ENCODE results near the gene GIPC2. TPM values are rescaled to one million over a fixed set of nuclear protein-coding genes. Genes with fewer than 3 reads are reported as not detected.

Gene GIPC2
- total and polyA plus RNA-seq, 8 donors, result 6.3 to 22.1 (median 12.9) TPM

DNA sequence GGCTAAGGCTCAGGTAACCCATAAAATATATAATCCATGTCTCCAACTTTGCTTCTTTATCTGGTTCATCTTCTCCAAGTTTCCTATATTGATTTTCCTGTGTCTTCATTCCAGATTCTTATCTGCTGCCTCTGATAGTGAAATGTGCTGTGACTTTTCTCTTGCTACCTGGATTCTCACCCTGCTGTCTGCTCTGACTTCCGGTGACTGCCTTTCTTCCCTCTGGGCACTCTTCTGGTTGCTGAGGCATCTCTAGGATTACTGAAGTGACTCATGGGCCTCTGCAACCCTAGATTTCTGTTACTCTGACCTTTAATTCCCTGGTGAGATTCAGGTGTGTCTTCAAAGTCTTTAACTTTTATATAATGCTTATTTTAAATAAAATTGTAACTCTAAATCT is 46.9 kb downstream of the GIPC2 start:
- no peaks in the 10 kb centered on the region for H3K27me3 ChIP-seq
- FAIRE-seq (no peak), ATAC-seq (no peak), DNase-seq (no peak)
- H3K4me1 ChIP-seq, result no peaks in the 10 kb centered on the region
- H3K36me3 ChIP-seq, result no peaks in the 10 kb centered on the region
- intact Hi-C loops (cut with DNase I), result no loop called here
- no peaks in the 10 kb centered on the region for H3K9me3 ChIP-seq
- 89 to 100% methylated on average over 1 of the region's 1 CpG for WGBS, 2 donors
- no peak overlapping the region for H3K27ac ChIP-seq
- no peak overlapping the region for H3K4me3 ChIP-seq
- TF ChIP-seq, protein P1, sequence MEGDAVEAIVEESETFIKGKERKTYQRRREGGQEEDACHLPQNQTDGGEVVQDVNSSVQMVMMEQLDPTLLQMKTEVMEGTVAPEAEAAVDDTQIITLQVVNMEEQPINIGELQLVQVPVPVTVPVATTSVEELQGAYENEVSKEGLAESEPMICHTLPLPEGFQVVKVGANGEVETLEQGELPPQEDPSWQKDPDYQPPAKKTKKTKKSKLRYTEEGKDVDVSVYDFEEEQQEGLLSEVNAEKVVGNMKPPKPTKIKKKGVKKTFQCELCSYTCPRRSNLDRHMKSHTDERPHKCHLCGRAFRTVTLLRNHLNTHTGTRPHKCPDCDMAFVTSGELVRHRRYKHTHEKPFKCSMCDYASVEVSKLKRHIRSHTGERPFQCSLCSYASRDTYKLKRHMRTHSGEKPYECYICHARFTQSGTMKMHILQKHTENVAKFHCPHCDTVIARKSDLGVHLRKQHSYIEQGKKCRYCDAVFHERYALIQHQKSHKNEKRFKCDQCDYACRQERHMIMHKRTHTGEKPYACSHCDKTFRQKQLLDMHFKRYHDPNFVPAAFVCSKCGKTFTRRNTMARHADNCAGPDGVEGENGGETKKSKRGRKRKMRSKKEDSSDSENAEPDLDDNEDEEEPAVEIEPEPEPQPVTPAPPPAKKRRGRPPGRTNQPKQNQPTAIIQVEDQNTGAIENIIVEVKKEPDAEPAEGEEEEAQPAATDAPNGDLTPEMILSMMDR (IDR thresholded peaks at IDR 0.05), result no peak

DNA sequence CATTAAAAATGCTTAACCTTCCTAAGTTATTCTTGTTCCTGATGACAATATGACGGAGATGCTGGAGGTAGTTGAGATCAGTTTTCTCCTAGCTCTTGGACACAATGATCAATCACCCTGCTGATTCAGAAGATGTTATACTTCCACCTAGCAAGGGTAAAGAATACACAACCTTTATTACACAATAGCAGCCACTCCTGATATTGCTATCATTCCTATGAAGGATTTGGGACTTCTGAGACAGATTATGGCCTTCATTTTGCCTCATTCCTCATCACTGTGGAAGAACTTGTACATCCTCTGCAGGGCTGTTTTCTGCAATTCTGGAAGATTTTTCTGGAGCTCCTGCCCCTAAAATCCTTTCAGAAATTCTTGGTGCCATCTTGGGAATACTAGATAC is 47.8 kb downstream of the GIPC2 start:
- Histone ChIP-seq H3K4me1 (no peaks in the 10 kb centered on the region), H3K27ac (no peak overlapping the region), H3K36me3 (no peaks in the 10 kb centered on the region), H3K4me3 (no peak overlapping the region), H3K9me3 (no peaks in the 10 kb centered on the region), H3K27me3 (no peaks in the 10 kb centered on the region)
- ATAC-seq, result no peak
- WGBS, 2 donors, result 98 to 100% methylated on average over 1 of the region's 1 CpG
- no peak for DNase-seq
- TF ChIP-seq, protein P1 (IDR thresholded peaks at IDR 0.05), result no peak
- no peak for FAIRE-seq
- intact Hi-C loops (cut with DNase I), result no loop called here

DNA sequence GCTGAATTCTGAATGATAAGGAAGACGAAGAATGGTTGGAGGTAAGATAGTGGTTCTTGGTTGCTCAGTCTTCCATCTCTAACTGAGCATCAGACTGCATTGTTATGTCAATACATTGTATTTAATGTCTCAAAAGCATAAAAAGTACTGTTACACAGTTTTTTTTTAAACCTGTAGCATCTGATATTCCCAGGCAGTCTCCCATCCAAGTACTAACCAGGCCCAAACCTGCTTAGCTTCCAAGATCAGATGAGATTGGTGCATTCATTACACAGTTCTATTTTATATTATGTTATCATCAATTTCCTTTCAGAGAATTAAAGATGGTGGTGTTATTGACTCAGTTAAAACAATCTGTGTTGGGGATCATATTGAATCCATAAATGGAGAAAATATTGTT is 48.9 kb downstream of the GIPC2 start:
- no peak overlapping the region for H3K27ac ChIP-seq
- TF ChIP-seq, protein P1 (IDR thresholded peaks at IDR 0.05), result no peak
- 98 to 100% methylated on average over 1 of the region's 1 CpG for WGBS, 2 donors
- no peaks in the 10 kb centered on the region for H3K9me3 ChIP-seq
- H3K27me3 ChIP-seq, result no peaks in the 10 kb centered on the region
- FAIRE-seq (no peak), DNase-seq (no peak), ATAC-seq (no peak)
- intact Hi-C loops (cut with DNase I), result no loop called here
- H3K36me3 ChIP-seq, result no peaks in the 10 kb centered on the region
- H3K4me1 ChIP-seq, result no peaks in the 10 kb centered on the region
- H3K4me3 ChIP-seq, result no peak overlapping the region

DNA sequence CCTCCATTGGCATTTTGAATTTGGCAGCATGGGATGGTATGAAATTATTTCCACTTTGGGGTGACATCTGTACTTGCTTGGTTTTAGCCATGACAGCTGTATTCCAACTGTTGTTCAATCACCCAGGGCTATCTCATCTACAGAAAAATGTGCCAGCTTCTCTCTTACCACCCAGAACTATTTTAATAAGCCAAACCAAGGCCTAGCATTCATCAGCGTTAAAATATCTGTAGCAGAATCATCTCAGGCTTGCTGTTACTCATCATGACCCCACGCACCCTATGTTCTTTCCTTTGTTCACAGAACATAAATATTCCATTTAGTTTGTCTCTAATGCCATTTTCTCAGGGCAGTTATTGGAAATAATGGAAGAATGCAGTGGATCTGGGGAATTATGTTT is 49.8 kb downstream of the GIPC2 start:
- no peaks in the 10 kb centered on the region for H3K9me3 ChIP-seq
- 93 to 94% methylated on average over 2 of the region's 2 CpGs for WGBS, 2 donors
- TF ChIP-seq, protein P1 (IDR thresholded peaks at IDR 0.05), result no peak
- H3K27me3 ChIP-seq, result no peaks in the 10 kb centered on the region
- H3K4me1 ChIP-seq, result no peaks in the 10 kb centered on the region
- H3K4me3 ChIP-seq, result no peak overlapping the region
- ATAC-seq (no peak), DNase-seq (no peak), FAIRE-seq (no peak)
- intact Hi-C loops (cut with DNase I), result no loop called here
- no peaks in the 10 kb centered on the region for H3K36me3 ChIP-seq
- H3K27ac ChIP-seq, result no peak overlapping the region

DNA sequence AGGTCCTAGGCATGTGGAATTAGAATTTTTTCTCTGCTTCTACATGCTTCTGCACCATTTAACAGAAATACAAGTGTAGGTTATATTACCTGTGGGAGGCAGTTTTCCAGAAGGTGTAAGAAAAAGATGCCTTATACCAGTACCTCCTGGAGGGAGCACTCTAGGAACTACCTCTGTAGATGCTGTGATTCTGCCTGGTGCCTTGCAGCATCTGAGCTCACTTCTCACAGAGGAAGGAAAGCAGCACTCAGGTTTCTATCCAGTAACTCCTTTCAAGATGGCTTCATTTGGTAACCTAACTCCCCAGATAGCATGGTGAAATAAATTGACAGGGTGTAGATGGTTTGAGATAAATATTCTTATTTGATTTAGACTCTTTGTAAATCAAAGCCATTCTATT is 50.3 kb downstream of the GIPC2 start:
- no peak for DNase-seq
- no peak overlapping the region for H3K4me3 ChIP-seq
- no peaks in the 10 kb centered on the region for H3K9me3 ChIP-seq
- intact Hi-C loops (cut with DNase I), result no loop called here
- FAIRE-seq, result no peak
- peaks cover 0 to 1% (median under 1%) of the 10 kb centered on the region in 3 donors for H3K4me1 ChIP-seq
- no peak for ATAC-seq
- H3K27ac ChIP-seq, result no peak overlapping the region
- H3K36me3 ChIP-seq, result no peaks in the 10 kb centered on the region
- H3K27me3 ChIP-seq, result no peaks in the 10 kb centered on the region
- TF ChIP-seq, protein P1 (IDR thresholded peaks at IDR 0.05), result no peak

All from pancreas (tissue), 10 donors.